ENCODE measurements around the gene UBR3.

Gene UBR3

GRCh38 chr2:170006587-170007325 lies 179.5 kb downstream of the UBR3 start:
- no peak for DNase-seq

- DNase-seq: no peak
Measured at GRCh38 chr2:170009209-170009608, 182.0 kb downstream of the UBR3 start.

- DNase-seq: no peak
Measured at GRCh38 chr2:170012773-170013172, 185.5 kb downstream of the UBR3 start.

GRCh38 chr2:170013802-170014551 lies 186.7 kb downstream of the UBR3 start:
- DNase-seq: no peak

GRCh38 chr2:170014769-170015168 lies 187.5 kb downstream of the UBR3 start:
- no peak for DNase-seq

GRCh38 chr2:170017860-170018532 lies 190.7 kb downstream of the UBR3 start:
- no peak for DNase-seq

GRCh38 chr2:170019060-170019805 lies 192.0 kb downstream of the UBR3 start:
- no peak for DNase-seq

- no peak for DNase-seq
Measured at GRCh38 chr2:170020777-170021176, 193.5 kb downstream of the UBR3 start.

- peak; percentile 21 for DNase-seq
Measured at GRCh38 chr2:170022692-170023091, 195.4 kb downstream of the UBR3 start.

- DNase-seq: no peak
Measured at GRCh38 chr2:170024721-170025120, 197.5 kb downstream of the UBR3 start.

- no peak for DNase-seq
Measured at GRCh38 chr2:170025223-170025622, 198.0 kb downstream of the UBR3 start.

- DNase-seq: no peak
Measured at GRCh38 chr2:170026361-170026760, 199.1 kb downstream of the UBR3 start.

GRCh38 chr2:170029551-170029950 lies 202.3 kb downstream of the UBR3 start:
- DNase-seq: no peak

GRCh38 chr2:170030040-170030439 lies 202.8 kb downstream of the UBR3 start:
- DNase-seq: no peak

- DNase-seq: no peak
Measured at GRCh38 chr2:170031288-170031687, 204.0 kb downstream of the UBR3 start.

GRCh38 chr2:170034596-170034995 lies 207.3 kb downstream of the UBR3 start:
- DNase-seq: no peak

- DNase-seq: no peak
Measured at GRCh38 chr2:170038734-170039133, 211.5 kb downstream of the UBR3 start.

GRCh38 chr2:170039401-170040172 lies 212.3 kb downstream of the UBR3 start:
- no peak for DNase-seq

GRCh38 chr2:170044751-170045478 lies 217.7 kb downstream of the UBR3 start:
- DNase-seq: no peak

- DNase-seq: no peak
Measured at GRCh38 chr2:170047331-170048065, 220.2 kb downstream of the UBR3 start.

- no peak for DNase-seq
Measured at GRCh38 chr2:170052151-170052550, 224.9 kb downstream of the UBR3 start.
